ENCODE data around the gene SLC38A9.

DNA sequence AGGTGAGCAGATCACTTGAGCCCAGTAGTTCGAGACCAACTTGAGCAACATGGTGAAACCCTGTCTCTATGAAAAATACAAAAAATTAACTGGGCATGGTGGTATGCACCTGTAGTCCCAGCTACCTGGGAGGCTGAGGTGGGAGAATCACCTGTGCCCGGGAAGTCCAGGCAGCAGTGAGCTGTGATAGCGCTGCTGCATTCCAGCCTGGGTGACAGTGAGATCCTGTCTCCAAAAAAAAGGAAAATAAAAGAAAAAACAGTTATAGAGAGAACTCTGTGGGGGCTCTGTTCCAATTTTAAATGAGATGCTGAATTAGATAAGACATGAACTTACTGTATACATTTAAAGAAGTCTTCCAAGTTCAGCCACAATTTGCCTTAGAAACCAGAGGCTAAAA lies 44.2 kb downstream of the SLC38A9 start:
- TF ChIP-seq POLR2A (IDR thresholded peaks at IDR 0.05; ENCODE audit: low read depth, low read length) (no peak), POLR2AphosphoS5 (IDR thresholded peaks at IDR 0.05; ENCODE audit: low read depth, low read length) (no peak), TAF1 (IDR thresholded peaks at IDR 0.05; ENCODE audit: low read depth, low read length) (no peak), POU2F2 (IDR thresholded peaks at IDR 0.05; ENCODE audit: low read depth, low read length) (no peak), PAX5 (IDR thresholded peaks at IDR 0.05; ENCODE audit: insufficient read depth, low read length, severe bottlenecking) (no peak), SPI1 (IDR thresholded peaks at IDR 0.05; ENCODE audit: low read depth, low read length) (no peak)
